Testis (tissue), 3 donors: ENCODE results near the gene MYO1B. TPM values are rescaled to one million over a fixed set of nuclear protein-coding genes. Genes with fewer than 3 reads are reported as not detected.

ENCODE experiments used
- DNase-seq: peaks from one replicate; pipeline ENCODE4 v3.0.0-alpha.2; 2019
- H3K27ac ChIP-seq, 2 donors: fragments of 200-600 bp; sonication (generic); one replicate each; pipeline ENCODE4 v1.5.1; 2019
- H3K27me3 ChIP-seq: fragments of 200-600 bp; sonication (generic); one replicate; pipeline ENCODE4 v1.5.1; 2019
- H3K36me3 ChIP-seq: fragments of 200-600 bp; sonication (generic); one replicate; pipeline ENCODE4 v1.5.1; 2017; ENCODE audit warnings: low read depth; ENCODE audit errors: missing control alignments
- H3K4me1 ChIP-seq: fragments of 200-600 bp; sonication (generic); one replicate; pipeline ENCODE4 v1.5.1; 2019
- H3K4me3 ChIP-seq, 2 donors: fragments of 200-600 bp; sonication (generic); one replicate each; pipeline ENCODE4 v1.5.1; 2017 to 2019
- H3K9me3 ChIP-seq: fragments of 200-600 bp; sonication (generic); one replicate; pipeline ENCODE4 v1.5.1; 2017
- CTCF ChIP-seq, 3 experiments: fragments of 450-650 bp in 2 of 3; fragments of 200-600 bp in 1 of 3; sonication (generic) in 1 of 3; IDR thresholded peaks; one replicate each; pipeline ENCODE4 v1.5.1; 2016 to 2019; ENCODE audit warnings: antibody characterized with exemption in 3 of 3, mild to moderate bottlenecking in 2 of 3, moderate library complexity in 1 of 3
- POLR2A ChIP-seq: fragments of 450-650 bp; IDR thresholded peaks from one replicate; pipeline ENCODE4 v1.6.1; 2017; ENCODE audit warnings: antibody characterized with exemption, mild to moderate bottlenecking, moderate library complexity
- WGBS, 2 donors: methylation state at CpG; one replicate each; pipeline ENCODE4 v1.1.5; 2018; 5-methylcytosine and 5-hydroxymethylcytosine counted together
- intact Hi-C: fragments of 100-400 bp; cut with DNase I; formaldehyde crosslinking; loops from one replicate; pipeline ENCODE4 v1.15.1; 2023; ENCODE audit warnings: low total_unique reads
- polyA plus RNA-seq: library from polyadenylated mRNA; stranded (reverse); fragments of 350-450 nt; fragmentation: Illumina TruSeq; extraction: RNeasy Lipid Tissue Mini Kit (QIAGEN cat#74804); gene quantifications from one replicate; pipeline ENCODE4 v1.2.3, GENCODE V29; 2014; ENCODE audit warnings: low read depth, low replicate concordance; ENCODE audit not compliant: insufficient read depth
- total RNA-seq, 2 donors: library from RNA; depleted of rRNA; stranded (reverse); fragments of >200 nt; gene quantifications; one replicate each; pipeline ENCODE4 v1.2.3, GENCODE V29; 2016

The MYO1B gene
- total and polyA plus RNA-seq, 3 donors from 2014 or later, result 14.5 to 30.8 (median 26.8) TPM

DNA sequence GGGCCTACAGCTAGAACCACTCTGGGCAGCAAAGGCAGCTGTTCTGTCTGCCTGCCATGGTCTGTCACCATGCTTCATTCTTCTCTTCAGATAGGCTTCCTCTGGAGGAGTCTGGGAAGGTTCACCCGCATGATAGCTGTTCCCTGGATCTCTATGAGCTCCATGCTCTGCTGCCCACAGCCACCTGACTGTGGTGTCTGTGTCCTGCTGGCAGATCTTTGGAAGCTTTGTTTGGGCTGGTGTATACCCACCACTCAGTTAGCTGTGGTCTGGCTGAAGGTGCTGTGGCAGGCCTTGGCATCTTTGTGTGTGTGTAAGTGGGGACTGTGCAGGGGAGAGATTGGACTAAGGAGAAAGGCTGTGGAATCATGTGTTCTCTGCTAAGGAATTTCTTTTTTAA is 23.4 kb downstream of the MYO1B start:
- H3K27ac ChIP-seq, result no peak overlapping the region
- WGBS, 2 donors, result 100% methylated on average over 1 of the region's 1 CpG; no CpG with 5 or more reads in 1 of the 2 donors
- no peaks in the 10 kb centered on the region for H3K27me3 ChIP-seq
- H3K4me1 ChIP-seq, result peaks cover 15% of the 10 kb centered on the region
- intact Hi-C loops, result no loop called here
- no peaks in the 10 kb centered on the region for H3K36me3 ChIP-seq
- H3K9me3 ChIP-seq, result no peaks in the 10 kb centered on the region
- no peak for DNase-seq
- TF ChIP-seq CTCF (IDR thresholded peaks at IDR 0.05) (no peak), POLR2A (no peak)
- H3K4me3 ChIP-seq, result no peak overlapping the region

DNA sequence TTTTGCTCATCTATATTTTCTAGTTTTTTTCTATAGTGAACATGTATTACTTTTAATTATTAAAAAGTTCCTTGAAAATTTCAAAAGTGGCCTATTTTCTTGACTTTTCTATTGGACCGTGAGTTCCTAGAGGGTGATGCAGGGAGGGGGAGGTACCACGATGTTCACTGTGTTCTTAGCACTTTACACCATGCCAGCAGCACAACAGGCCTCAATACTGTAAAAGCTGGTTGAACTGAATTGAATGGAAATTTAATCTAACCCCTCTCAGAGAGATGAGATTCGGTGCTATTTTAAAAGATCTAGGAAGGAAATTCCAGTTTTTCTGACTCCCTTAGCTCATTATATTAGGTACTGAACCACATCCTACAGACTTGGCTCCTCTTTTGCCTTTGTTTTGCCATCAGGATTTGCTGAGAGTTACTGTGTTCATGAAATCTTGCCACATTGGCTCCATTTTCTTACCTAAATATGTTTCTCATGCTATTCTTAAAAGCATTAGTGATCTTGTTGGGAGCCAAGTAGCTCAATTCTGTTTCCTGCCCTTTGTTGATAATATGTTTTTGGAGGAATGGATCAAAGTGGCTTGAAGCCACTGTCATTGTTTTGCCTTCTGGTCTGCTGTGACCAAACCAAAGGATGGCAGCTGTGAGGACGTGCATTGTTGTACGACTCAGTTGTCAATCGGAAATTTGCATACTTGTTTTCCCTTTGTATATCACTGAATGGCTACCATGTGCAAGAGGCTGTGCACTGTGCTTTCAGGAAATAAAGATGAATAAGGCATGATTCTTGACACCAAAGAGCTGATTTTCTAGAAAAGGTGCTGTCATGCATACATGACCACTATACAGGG is 25.3 kb downstream of the MYO1B start:
- H3K4me1 ChIP-seq, result peaks cover 6% of the 10 kb centered on the region
- no peak overlapping the region for H3K27ac ChIP-seq
- no peak for TF ChIP-seq POLR2A
- no peak for TF ChIP-seq CTCF (IDR thresholded peaks at IDR 0.05)
- 58 to 63% methylated on average over 6 of the region's 6 CpGs for WGBS, 2 donors
- H3K4me3 ChIP-seq, result no peak overlapping the region
- intact Hi-C loops, result no loop called here
- peak; percentile 26 for DNase-seq
- no peaks in the 10 kb centered on the region for H3K27me3 ChIP-seq
- H3K9me3 ChIP-seq, result no peaks in the 10 kb centered on the region
- no peaks in the 10 kb centered on the region for H3K36me3 ChIP-seq

DNA sequence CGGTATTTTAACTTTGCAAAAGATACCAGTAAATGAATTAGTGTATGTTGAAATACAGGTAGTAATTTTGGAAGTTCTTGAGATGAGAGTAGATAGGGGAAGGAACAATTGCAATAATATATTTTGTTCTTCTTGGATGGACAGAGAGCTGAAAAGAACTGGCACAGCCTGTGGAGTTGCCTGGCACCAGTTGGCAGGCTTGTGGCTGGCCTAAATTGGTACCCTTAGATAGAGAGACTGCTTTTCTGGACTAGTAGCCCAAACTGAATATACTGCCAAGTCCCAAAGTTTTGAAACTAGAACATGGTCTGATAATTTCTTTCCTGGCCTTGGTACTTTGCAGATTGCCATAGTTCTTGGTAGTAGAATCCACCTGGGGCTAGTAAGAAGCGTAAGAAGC is 26.9 kb downstream of the MYO1B start:
- Histone ChIP-seq H3K36me3 (no peaks in the 10 kb centered on the region), H3K27ac (no peak overlapping the region), H3K9me3 (no peaks in the 10 kb centered on the region), H3K27me3 (no peaks in the 10 kb centered on the region), H3K4me1 (no peaks in the 10 kb centered on the region), H3K4me3 (no peak overlapping the region)
- no peak for TF ChIP-seq CTCF (IDR thresholded peaks at IDR 0.05)
- intact Hi-C loops, result no loop called here
- WGBS, 2 donors, result 88 to 92% methylated on average over 2 of the region's 2 CpGs
- DNase-seq, result no peak

DNA sequence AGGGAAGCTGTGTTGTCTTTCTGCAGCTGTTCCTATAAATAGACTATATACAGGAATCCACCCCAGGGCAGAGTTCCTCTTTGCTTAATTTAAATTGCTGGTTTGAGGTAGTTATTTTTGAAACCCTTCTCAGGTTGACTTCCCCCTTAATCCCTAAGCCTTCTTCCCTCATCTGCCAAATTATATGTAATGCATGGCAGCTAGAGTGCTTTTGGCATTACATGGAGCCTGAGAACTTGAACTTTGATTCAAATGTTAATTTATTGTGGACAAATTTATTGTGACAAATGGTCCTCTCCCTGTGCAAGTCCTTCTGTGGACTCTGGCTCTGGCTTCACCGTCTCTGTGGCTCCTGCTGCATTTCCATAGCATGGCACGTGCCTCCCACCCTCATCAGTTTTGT is 29.2 kb downstream of the MYO1B start:
- no peak for DNase-seq
- TF ChIP-seq CTCF (IDR thresholded peaks at IDR 0.05) (no peak), POLR2A (no peak)
- Histone ChIP-seq H3K36me3 (no peaks in the 10 kb centered on the region), H3K4me3 (no peak overlapping the region), H3K27me3 (no peaks in the 10 kb centered on the region), H3K27ac (no peak overlapping the region), H3K9me3 (no peaks in the 10 kb centered on the region), H3K4me1 (no peaks in the 10 kb centered on the region)
- 89 to 98% methylated on average over 2 of the region's 2 CpGs for WGBS, 2 donors
- intact Hi-C loops, result no loop called here
